GM12875 (cell line): ENCODE results near the gene COX4I1.

Experiments
- H3K4me3 ChIP-seq: one replicate; pipeline ENCODE4 v1.5.1; 2011; ENCODE audit warnings: low read depth, low read length, control low read depth
- TF ChIP-seq, protein P1 (sequence below): IDR thresholded peaks from 2 replicates; pipeline ENCODE4 v1.5.1; 2011; ENCODE audit warnings: low read depth, mild to moderate bottlenecking, control low read depth, inconsistent platforms, low read length, moderate library complexity, borderline replicate concordance; ENCODE audit not compliant: insufficient read depth

Gene COX4I1

GRCh38 chr16:85768199-85768598 is 31.3 kb upstream of the COX4I1 start:
- TF ChIP-seq, protein P1, sequence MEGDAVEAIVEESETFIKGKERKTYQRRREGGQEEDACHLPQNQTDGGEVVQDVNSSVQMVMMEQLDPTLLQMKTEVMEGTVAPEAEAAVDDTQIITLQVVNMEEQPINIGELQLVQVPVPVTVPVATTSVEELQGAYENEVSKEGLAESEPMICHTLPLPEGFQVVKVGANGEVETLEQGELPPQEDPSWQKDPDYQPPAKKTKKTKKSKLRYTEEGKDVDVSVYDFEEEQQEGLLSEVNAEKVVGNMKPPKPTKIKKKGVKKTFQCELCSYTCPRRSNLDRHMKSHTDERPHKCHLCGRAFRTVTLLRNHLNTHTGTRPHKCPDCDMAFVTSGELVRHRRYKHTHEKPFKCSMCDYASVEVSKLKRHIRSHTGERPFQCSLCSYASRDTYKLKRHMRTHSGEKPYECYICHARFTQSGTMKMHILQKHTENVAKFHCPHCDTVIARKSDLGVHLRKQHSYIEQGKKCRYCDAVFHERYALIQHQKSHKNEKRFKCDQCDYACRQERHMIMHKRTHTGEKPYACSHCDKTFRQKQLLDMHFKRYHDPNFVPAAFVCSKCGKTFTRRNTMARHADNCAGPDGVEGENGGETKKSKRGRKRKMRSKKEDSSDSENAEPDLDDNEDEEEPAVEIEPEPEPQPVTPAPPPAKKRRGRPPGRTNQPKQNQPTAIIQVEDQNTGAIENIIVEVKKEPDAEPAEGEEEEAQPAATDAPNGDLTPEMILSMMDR, result no peak
- no peak overlapping the region for H3K4me3 ChIP-seq

GRCh38 chr16:85770741-85771140 is 28.8 kb upstream of the COX4I1 start:
- TF ChIP-seq, protein P1, result no peak
- no peak overlapping the region for H3K4me3 ChIP-seq

- H3K4me3 ChIP-seq, result no peak overlapping the region
- TF ChIP-seq, protein P1, result no peak
Measured at GRCh38 chr16:85773044-85773443, 26.5 kb upstream of the COX4I1 start.

DNA sequence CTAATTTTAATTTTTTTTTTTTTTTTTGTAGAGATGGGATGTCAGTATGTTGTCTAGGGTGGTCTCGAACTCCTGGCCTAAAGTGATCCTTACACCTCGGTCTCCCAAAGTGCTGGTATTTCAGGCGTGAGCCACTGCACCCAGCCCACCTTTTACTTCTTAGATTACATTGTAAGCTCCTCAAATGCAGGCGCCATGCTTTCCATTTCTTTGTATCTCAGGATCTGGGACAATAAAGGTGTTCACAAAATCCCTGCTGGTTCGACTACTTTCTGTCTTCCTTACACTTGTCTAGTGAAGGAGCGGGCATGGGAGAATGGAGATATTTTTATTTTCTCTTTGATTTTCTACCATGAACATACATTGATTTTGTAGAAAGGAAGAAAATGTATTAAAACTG is 25.4 kb upstream of the COX4I1 start:
- TF ChIP-seq, protein P1, result no peak

DNA sequence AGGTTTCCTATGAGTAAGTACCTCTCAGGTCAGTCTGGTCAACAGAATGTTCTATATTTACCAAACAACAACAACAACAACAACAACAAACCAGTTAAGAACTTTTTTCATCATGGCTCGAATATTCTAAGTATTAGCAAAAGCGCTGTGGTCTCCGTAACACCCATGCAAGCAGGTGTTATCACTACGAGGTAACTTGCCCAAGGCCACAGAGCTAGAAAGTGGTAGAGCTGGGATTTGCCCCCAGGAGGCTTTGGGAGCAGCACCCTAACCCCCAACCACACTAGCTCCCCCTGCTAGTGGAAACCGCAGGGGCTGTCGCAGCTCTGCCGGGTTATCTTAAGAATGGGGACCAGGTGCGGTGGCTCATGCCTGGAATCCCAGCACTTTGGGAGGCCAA is 24.7 kb upstream of the COX4I1 start:
- TF ChIP-seq, protein P1, result no peak
- H3K4me3 ChIP-seq, result no peak overlapping the region

More for the DNA sequence above, 25.4 kb upstream of the COX4I1 start:
- H3K4me3 ChIP-seq, result no peak overlapping the region

- no peak overlapping the region for H3K4me3 ChIP-seq
- TF ChIP-seq, protein P1, result no peak
Measured at GRCh38 chr16:85777583-85778310, 21.7 kb upstream of the COX4I1 start.

GRCh38 chr16:85778873-85779272 is 20.6 kb upstream of the COX4I1 start:
- no peak overlapping the region for H3K4me3 ChIP-seq
- TF ChIP-seq, protein P1, result no peak
